NCI-H82 (cell line): ENCODE data around the gene ASIP.
A peak's percentile ranks its signal among the peaks of the same experiment; 100 is the strongest.
"Not testable (repeated sequence)": the region's sequence is repeated elsewhere in the genome, so short reads cannot be mapped to it uniquely, and the experiment has no call there.

ENCODE experiments used
- DNase-seq: peaks from one replicate; lab custom pipeline; 2025; lab: John Stamatoyannopoulos, UW

ASIP gene

GRCh38 chr20:34242879-34243278, 1.7 kb downstream of the ASIP start:
- peak; percentile 48 for DNase-seq

GRCh38 chr20:34243377-34243776, 2.2 kb downstream of the ASIP start:
- peak; percentile 34 for DNase-seq

DNA sequence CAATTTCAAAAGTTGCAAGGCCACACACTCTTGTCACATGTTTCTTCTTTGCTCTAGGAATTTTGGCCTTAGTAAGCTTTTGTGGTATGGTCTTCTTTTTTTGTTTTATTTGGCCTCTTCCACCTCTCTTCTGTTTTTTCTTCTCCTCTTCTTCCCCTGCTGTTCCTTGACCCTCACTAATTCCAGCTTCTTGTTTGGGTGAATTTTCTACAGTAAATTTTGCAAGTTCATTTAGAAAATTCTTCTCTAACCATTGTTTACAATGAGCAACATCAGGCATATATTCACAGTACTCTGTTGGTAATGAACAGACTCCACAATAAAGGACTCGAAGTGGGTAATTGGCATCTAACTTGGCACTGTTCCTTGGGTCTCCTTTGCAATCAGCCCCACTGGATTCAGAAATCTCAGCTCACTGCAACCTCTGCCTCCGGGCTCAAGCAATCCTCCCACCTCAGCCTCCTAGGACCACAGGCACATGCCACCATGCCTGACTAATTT, 5.0 kb downstream of the ASIP start:
- no peak for DNase-seq

- DNase-seq, result no peak
Measured at GRCh38 chr20:34249291-34249690, 8.1 kb downstream of the ASIP start.

- no peak for DNase-seq
Measured at GRCh38 chr20:34250005-34250404, 8.8 kb downstream of the ASIP start.

DNA sequence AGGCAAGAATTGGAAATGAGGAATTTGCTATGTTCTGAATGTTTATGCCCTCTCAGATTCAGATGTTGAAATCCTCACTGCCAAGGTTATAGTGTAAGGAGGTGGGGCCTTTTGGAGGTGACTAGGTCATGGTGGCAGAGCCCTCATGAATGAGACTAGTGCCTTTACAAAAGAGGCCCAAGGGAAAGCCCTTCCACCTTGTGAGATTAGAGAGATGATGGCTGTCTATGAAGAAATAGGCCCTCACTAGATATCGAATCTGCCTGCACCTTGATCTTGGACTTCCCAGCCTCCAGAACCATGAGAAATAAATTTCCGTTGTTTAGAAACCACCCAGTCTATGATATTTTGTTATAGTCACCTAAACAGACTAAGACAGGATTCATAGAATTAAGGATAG, 10.4 kb downstream of the ASIP start:
- DNase-seq, result no peak

- DNase-seq, result not testable (repeated sequence)
Measured at GRCh38 chr20:34252431-34253086, 11.3 kb downstream of the ASIP start.

- no peak for DNase-seq
Measured at GRCh38 chr20:34254979-34255378, 13.8 kb downstream of the ASIP start.

DNA sequence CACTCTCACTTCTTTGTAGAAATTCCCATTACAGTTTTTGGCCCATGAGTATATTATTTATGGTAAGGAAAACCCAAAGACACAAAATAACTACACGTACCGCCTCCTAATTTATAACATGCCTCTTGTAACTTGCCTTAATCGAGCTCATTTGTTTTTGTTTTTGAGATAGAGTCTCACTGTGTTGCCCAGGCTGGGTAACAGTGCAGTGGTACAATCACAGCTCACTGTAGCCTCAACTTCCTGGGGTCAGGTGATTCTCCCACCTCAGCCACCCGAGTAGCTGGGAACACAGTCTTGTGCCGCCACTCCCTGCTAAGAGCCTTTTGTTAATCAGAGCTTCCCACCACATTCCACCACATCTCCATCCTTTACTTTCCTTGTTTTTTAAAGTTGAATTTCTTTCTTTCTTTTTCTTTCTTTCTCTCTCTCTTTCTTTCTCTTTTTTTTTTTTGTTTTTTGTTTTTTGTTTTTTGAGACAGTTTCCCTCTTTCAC, 15.5 kb downstream of the ASIP start:
- no peak for DNase-seq

GRCh38 chr20:34260208-34260942, 19.2 kb downstream of the ASIP start:
- no peak for DNase-seq

GRCh38 chr20:34262488-34263288, 21.5 kb downstream of the ASIP start:
- DNase-seq, result no peak

GRCh38 chr20:34263468-34263867, 22.2 kb downstream of the ASIP start:
- not testable (repeated sequence) for DNase-seq

- DNase-seq, result no peak
Measured at GRCh38 chr20:34264141-34264540, 22.9 kb downstream of the ASIP start.

DNA sequence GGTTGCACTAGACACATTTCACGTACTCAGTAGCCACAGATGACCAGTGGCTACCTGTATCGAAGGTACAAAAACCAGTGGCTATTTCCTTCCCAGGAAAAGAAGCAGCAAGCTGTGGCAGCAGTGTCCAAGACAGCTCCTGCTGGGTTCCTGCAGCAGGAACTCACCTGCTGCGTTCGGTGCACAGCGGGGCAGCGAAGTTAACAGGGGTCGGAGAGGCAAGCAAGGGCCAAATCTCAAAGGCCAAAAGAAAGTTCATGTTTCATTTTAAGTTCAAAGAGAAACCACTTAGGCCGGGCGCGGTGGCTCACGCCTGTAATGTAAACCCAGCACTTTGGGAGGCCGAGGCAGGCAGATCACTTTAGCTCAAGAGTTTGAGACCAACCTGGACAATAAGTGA, 26.9 kb downstream of the ASIP start:
- DNase-seq, result no peak

DNA sequence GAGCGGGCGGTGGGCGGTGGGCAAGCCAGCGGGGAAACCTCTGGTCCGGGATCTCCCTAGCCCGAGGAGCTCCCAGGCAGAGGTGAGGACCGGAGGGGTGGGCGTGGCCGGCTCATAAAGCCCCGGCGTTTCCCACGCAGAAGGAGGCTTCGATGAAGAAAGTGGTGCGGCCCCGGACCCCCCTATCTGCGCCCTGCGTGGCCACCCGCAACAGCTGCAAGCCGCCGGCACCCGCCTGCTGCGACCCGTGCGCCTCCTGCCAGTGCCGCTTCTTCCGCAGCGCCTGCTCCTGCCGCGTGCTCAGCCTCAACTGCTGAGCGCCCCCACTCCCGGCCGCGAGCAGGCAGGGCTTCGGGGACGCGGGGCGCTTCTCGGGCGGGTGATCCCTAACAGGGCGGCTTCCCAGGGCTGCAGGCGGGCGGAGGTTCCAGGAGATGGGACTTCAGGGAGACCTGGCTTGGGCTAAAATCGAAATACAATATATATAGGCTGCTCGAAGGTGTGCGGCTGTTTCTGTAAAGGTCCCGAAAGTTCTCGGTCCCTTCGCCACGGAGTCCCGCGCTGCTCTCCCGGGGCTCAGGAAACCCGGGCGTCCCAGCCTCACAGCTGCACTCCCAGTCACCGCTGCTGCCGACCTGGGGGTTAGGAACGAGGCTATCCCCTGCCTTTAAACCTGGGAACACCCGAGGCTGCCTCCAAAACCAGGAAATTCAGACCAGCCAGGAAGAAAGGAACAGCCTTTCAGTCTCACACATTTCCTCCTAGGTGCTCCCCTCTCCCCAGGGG, 27.8 kb downstream of the ASIP start:
- DNase-seq, result no peak

DNA sequence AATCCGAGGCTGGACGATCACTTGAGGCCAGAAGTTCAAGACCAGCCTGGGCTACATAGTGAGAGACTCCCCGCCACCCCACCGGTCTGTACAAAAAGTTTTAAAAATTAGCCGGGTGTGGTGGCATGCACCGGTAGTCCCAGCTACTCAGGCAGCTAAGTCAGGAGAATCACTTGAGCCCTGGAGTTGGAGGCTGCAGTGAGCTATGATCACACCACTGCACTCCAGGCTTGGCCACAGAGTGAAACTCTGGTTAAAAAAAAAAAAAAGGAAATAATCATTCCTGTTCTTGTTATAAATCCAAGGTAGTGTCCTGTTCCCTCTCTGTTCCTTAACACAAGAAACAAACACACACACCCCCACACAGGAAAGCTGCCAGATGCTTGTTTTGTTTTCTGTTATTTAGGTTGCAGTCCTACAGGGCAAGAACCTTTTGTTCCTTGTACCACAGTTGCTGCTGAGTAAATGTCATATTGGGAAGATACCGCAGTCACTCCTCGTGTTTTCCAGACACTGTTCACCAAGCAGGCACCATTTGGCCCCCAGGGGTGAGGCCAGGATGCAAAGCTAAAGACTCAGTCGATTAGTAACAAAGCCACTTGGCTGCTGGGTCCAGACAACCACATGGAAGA, 28.9 kb downstream of the ASIP start:
- DNase-seq, result no peak

GRCh38 chr20:34271956-34272355, 30.7 kb downstream of the ASIP start:
- no peak for DNase-seq

DNA sequence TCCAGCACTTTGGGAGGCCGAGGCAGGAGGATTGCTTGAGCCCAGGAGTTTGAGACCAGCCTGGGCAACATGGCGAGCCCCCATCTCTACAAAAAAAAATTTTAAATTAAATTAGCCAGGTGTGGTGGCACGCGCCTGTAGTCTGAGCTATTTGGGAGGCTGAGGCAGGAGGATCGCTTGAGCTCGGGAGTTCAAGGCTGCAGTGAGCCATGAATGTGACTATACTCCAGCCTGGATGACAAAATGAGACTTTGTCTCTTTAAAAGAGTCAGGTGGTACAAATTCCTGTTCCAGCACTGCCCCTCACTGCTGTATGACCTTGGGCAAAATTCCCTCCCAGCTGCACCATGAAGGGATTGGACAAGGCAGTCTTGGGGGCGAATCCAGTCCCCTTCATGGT, 33.5 kb downstream of the ASIP start:
- DNase-seq, result no peak

DNA sequence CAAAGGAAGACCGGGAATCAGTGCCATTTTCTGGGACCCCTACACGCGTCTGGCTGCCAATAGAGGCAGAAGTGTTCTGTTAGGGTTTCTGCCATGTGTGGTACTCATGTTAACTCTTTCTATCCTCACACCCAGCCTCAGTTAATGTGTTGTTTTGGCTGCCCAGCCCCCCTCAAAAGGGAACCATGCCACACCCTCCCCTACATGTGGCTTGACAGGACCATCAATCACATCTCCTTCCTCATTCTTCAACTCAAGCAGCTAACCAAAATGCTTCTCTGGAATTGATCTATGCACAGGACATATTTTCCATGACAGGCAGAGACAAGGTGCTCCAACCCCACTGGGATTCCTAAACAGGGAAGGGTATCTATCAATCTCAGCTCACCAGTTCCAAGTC, 40.0 kb downstream of the ASIP start:
- no peak for DNase-seq

- no peak for DNase-seq
Measured at GRCh38 chr20:34282041-34282440, 40.8 kb downstream of the ASIP start.

DNA sequence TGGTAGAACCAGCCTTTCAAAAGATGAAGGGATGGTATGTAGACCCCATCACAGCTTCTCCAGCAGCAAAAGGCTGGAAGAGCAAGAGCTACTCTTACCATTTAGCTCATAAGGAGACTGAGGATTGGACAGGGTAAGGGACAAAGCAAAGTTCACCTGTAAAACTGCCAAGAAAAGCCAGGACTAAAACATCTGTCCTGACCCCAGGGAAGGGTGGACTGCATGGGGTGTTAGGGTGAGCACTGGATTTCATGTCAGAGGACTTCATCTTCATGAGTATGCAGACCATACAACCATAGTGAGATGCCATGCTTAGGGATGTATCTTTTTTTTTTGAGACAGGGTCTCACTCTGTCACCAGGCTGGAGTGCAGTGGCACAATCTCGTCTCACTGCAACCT, 42.6 kb downstream of the ASIP start:
- DNase-seq, result no peak
